ENCODE measurements around the gene SELENOO. TPM values are rescaled to one million over a fixed set of nuclear protein-coding genes. Genes with fewer than 3 reads are reported as not detected.

Gene SELENOO
- total RNA-seq, 1 experiment from 2014 or later: 19.0 TPM

DNA sequence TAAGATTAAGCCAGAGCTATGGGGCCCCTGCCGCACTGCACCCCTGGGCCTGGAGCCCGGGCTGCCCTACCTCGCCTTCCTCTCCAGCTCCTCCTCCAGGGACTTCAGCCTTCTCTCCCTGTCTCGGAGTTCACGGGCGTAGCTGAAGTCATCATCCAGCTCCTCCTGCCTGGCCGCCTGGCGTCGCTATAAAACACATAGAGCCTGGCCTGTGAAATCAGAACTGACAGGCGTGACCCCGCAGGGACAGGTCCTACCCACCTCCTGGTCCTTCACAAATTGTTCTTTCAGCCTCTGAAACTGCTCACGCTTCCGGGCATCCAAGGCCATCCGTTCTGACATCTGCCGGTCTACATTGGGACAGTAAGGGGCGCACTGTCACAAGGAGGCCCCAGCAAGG, 23.3 kb downstream of the SELENOO start:
- Mint-ChIP-seq H3K27ac (no peak overlapping the region), H3K4me1 (peaks cover 5% of the 10 kb centered on the region in 2 experiments), H3K4me3 (no peak overlapping the region), H3K36me3 (ENCODE audit: insufficient read depth in 1 of 3, low read depth in 3 of 3) (peaks cover 14 to 56% (median 41%) of the 10 kb centered on the region in 3 experiments), H3K9me3 (peaks cover 0 to 2% of the 10 kb centered on the region in 2 experiments; a peak in 1 of 5 replicates), H3K27me3 (ENCODE audit: low read depth) (no peaks in the 10 kb centered on the region)
- no peak overlapping the region for H2BK15ac ChIP-seq (ENCODE audit: low read depth, low read length)
- no peak overlapping the region for H2AFZ ChIP-seq (ENCODE audit: low read length)
- no peak overlapping the region for H4K8ac ChIP-seq (replicated peaks; ENCODE audit: insufficient read length, low read depth, low read length)
- no peak overlapping the region for H3K27ac ChIP-seq (ENCODE audit: insufficient read length, low read depth, low read length)
- no peak overlapping the region for H3T11ph ChIP-seq (ENCODE audit: low read length)
- no peak overlapping the region for H2AK5ac ChIP-seq (ENCODE audit: insufficient read length, low read length)
- no peak overlapping the region for H4K5ac ChIP-seq (ENCODE audit: insufficient read length, low read depth, low read length)
- TF ChIP-seq, protein P1, sequence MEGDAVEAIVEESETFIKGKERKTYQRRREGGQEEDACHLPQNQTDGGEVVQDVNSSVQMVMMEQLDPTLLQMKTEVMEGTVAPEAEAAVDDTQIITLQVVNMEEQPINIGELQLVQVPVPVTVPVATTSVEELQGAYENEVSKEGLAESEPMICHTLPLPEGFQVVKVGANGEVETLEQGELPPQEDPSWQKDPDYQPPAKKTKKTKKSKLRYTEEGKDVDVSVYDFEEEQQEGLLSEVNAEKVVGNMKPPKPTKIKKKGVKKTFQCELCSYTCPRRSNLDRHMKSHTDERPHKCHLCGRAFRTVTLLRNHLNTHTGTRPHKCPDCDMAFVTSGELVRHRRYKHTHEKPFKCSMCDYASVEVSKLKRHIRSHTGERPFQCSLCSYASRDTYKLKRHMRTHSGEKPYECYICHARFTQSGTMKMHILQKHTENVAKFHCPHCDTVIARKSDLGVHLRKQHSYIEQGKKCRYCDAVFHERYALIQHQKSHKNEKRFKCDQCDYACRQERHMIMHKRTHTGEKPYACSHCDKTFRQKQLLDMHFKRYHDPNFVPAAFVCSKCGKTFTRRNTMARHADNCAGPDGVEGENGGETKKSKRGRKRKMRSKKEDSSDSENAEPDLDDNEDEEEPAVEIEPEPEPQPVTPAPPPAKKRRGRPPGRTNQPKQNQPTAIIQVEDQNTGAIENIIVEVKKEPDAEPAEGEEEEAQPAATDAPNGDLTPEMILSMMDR (conservative IDR thresholded peaks at IDR 0.05): no peak
- H3K79me1 ChIP-seq (ENCODE audit: insufficient read depth, low read depth, low read length, poor library complexity, severe bottlenecking): no peaks in the 10 kb centered on the region
- no peak for DNase-seq
- H3K4me2 ChIP-seq (ENCODE audit: insufficient read depth, insufficient read length, low read length): no peak overlapping the region
- no peaks in the 10 kb centered on the region for H3K79me2 ChIP-seq (ENCODE audit: insufficient read depth, low read length)
- no peaks in the 10 kb centered on the region for H3K4me1 ChIP-seq (ENCODE audit: insufficient read depth, low read length)
- H3K18ac ChIP-seq (ENCODE audit: insufficient read length, low read depth, low read length): no peak overlapping the region
- no peaks in the 10 kb centered on the region for H3K27me3 ChIP-seq (ENCODE audit: insufficient read depth, low read length)
- H3K23ac ChIP-seq (ENCODE audit: insufficient read length, low read depth, low read length): no peak overlapping the region
- H3K9me3 ChIP-seq (ENCODE audit: control insufficient read depth, low read depth, low read length): no peaks in the 10 kb centered on the region
- H3K56ac ChIP-seq (ENCODE audit: insufficient read length, low read depth, low read length): no peak overlapping the region
- H3K4ac ChIP-seq (ENCODE audit: low read depth, low read length): no peak overlapping the region
- H4K20me1 ChIP-seq (ENCODE audit: control insufficient read depth, insufficient read depth, insufficient read length): peaks cover under 1% of the 10 kb centered on the region
- no peak overlapping the region for H2BK20ac ChIP-seq (ENCODE audit: low read depth, low read length, poor library complexity, severe bottlenecking)
- no peak overlapping the region for H2BK120ac ChIP-seq (ENCODE audit: low read depth, low read length, poor library complexity, severe bottlenecking)
- H3K9ac ChIP-seq (ENCODE audit: extremely low read depth, insufficient read length, low read length): no peak overlapping the region
- no peak overlapping the region for H4K91ac ChIP-seq (ENCODE audit: insufficient read length, low read depth, low read length)
- WGBS (ENCODE audit: extremely low coverage, insufficient read length, low lambda C conversion rate): no CpG with 5 or more reads among the region's 16 CpGs
- no peaks in the 10 kb centered on the region for H3K23me2 ChIP-seq (ENCODE audit: insufficient read length, low read depth, low read length, poor library complexity, severe bottlenecking)
- H2BK5ac ChIP-seq (ENCODE audit: insufficient read length, low read length): no peak overlapping the region
- no peak overlapping the region for H3K14ac ChIP-seq (ENCODE audit: insufficient read depth, low read length)
- H2BK12ac ChIP-seq (ENCODE audit: insufficient read length, low read depth, low read length): no peak overlapping the region

All from H9 (cell line).